ENCODE results near the gene KCTD12.

DNA sequence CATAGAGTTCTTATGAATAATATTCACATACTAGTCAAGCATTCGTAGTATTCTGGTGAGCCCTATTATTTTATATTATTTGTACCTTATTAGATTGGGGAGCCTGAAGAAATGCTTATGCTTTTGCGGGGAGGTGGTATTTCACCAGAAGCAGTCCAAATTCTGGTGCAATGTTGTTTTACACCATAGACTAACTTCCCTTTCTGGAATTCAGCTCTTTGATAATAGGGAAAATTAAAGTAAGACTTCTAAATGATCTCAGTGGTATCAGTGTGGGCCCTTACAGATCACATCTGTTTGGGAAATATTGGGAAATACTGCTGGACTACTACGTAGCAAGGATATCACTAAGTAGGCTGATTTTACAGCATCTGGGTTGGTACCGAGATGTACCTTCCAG, 34.2 kb downstream of the KCTD12 start:
- TF ChIP-seq, protein P1, sequence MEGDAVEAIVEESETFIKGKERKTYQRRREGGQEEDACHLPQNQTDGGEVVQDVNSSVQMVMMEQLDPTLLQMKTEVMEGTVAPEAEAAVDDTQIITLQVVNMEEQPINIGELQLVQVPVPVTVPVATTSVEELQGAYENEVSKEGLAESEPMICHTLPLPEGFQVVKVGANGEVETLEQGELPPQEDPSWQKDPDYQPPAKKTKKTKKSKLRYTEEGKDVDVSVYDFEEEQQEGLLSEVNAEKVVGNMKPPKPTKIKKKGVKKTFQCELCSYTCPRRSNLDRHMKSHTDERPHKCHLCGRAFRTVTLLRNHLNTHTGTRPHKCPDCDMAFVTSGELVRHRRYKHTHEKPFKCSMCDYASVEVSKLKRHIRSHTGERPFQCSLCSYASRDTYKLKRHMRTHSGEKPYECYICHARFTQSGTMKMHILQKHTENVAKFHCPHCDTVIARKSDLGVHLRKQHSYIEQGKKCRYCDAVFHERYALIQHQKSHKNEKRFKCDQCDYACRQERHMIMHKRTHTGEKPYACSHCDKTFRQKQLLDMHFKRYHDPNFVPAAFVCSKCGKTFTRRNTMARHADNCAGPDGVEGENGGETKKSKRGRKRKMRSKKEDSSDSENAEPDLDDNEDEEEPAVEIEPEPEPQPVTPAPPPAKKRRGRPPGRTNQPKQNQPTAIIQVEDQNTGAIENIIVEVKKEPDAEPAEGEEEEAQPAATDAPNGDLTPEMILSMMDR (IDR thresholded peaks at IDR 0.05): no peak
- TF ChIP-seq POLR2A (IDR thresholded peaks at IDR 0.05): no peak
